ENCODE data around the gene USP3. TPM values are rescaled to one million over a fixed set of nuclear protein-coding genes. Genes with fewer than 3 reads are reported as not detected.
A peak's percentile ranks its signal among the peaks of the same experiment; 100 is the strongest.

Gene USP3
- total and polyA plus RNA-seq, 2 of the 13 experiments (the other 11 are each of a cell fraction or from before 2014, with no cell fraction given), result 14.3 to 61.2 TPM

DNA sequence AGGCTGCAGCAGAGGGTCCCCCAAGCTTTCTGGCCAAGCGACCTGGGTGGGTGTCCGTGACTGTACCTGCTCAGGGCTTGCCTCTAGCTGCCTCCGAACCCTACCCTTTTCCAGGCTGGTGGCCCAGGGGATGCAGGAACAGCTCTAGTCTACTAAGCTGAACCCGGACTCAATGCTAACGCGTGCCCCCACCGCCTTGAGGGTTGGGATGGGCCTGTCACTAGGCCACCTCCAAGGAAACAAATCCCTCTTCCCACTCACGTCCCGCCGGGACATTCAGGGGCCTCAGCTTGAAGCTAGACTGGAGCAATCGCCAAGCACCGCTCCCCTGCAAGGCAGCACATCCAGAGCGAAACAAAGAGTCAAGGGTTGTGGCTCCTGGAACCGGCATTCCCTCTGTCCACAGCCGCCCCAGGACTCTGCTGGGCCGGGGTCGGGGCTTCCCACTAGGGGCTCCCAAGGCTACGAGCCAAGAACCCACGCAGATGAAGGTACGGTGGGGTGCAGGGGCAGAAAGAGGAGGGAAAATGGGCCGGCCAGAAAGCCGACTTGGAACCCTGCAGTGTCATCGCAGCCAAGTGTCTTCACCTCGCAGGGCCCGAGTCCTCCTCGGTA is 95.7 kb downstream of the USP3 start (continued):
- TF ChIP-seq, protein P1, sequence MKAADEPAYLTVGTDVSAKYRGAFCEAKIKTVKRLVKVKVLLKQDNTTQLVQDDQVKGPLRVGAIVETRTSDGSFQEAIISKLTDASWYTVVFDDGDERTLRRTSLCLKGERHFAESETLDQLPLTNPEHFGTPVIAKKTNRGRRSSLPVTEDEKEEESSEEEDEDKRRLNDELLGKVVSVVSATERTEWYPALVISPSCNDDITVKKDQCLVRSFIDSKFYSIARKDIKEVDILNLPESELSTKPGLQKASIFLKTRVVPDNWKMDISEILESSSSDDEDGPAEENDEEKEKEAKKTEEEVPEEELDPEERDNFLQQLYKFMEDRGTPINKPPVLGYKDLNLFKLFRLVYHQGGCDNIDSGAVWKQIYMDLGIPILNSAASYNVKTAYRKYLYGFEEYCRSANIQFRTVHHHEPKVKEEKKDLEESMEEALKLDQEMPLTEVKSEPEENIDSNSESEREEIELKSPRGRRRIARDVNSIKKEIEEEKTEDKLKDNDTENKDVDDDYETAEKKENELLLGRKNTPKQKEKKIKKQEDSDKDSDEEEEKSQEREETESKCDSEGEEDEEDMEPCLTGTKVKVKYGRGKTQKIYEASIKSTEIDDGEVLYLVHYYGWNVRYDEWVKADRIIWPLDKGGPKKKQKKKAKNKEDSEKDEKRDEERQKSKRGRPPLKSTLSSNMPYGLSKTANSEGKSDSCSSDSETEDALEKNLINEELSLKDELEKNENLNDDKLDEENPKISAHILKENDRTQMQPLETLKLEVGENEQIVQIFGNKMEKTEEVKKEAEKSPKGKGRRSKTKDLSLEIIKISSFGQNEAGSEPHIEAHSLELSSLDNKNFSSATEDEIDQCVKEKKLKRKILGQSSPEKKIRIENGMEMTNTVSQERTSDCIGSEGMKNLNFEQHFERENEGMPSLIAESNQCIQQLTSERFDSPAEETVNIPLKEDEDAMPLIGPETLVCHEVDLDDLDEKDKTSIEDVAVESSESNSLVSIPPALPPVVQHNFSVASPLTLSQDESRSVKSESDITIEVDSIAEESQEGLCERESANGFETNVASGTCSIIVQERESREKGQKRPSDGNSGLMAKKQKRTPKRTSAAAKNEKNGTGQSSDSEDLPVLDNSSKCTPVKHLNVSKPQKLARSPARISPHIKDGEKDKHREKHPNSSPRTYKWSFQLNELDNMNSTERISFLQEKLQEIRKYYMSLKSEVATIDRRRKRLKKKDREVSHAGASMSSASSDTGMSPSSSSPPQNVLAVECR (CRISPR knock-in tag; IDR thresholded peaks at IDR 0.05; ENCODE audit: borderline replicate concordance), result no peak
- TF ChIP-seq, protein P2, sequence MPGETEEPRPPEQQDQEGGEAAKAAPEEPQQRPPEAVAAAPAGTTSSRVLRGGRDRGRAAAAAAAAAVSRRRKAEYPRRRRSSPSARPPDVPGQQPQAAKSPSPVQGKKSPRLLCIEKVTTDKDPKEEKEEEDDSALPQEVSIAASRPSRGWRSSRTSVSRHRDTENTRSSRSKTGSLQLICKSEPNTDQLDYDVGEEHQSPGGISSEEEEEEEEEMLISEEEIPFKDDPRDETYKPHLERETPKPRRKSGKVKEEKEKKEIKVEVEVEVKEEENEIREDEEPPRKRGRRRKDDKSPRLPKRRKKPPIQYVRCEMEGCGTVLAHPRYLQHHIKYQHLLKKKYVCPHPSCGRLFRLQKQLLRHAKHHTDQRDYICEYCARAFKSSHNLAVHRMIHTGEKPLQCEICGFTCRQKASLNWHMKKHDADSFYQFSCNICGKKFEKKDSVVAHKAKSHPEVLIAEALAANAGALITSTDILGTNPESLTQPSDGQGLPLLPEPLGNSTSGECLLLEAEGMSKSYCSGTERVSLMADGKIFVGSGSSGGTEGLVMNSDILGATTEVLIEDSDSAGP (CRISPR knock-in tag; IDR thresholded peaks at IDR 0.05; ENCODE audit: borderline replicate concordance), result peak; percentile 76; the same call in 1 of the 2 replicates
- TF ChIP-seq, protein P3, sequence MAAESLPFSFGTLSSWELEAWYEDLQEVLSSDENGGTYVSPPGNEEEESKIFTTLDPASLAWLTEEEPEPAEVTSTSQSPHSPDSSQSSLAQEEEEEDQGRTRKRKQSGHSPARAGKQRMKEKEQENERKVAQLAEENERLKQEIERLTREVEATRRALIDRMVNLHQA (CRISPR knock-in tag; IDR thresholded peaks at IDR 0.05), result no peak
- TF ChIP-seq ZNF335 (CRISPR knock-in tag; IDR thresholded peaks at IDR 0.05), result 0 out of 2 replicates have a peak, but pooled peaks have one; percentile 3
- 0 out of 2 replicates have a peak, but pooled peaks have one; percentile 76 for TF ChIP-seq ARID2 (CRISPR knock-in tag; IDR thresholded peaks at IDR 0.05; ENCODE audit: borderline replicate concordance)
- TF ChIP-seq, protein P4, sequence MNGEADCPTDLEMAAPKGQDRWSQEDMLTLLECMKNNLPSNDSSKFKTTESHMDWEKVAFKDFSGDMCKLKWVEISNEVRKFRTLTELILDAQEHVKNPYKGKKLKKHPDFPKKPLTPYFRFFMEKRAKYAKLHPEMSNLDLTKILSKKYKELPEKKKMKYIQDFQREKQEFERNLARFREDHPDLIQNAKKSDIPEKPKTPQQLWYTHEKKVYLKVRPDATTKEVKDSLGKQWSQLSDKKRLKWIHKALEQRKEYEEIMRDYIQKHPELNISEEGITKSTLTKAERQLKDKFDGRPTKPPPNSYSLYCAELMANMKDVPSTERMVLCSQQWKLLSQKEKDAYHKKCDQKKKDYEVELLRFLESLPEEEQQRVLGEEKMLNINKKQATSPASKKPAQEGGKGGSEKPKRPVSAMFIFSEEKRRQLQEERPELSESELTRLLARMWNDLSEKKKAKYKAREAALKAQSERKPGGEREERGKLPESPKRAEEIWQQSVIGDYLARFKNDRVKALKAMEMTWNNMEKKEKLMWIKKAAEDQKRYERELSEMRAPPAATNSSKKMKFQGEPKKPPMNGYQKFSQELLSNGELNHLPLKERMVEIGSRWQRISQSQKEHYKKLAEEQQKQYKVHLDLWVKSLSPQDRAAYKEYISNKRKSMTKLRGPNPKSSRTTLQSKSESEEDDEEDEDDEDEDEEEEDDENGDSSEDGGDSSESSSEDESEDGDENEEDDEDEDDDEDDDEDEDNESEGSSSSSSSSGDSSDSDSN (CRISPR knock-in tag; IDR thresholded peaks at IDR 0.05), result peak; percentile 7; the same call in 1 of the 2 replicates
- 0 out of 2 replicates have a peak, but pooled peaks have one; percentile 16 for TF ChIP-seq ZMYM2 (CRISPR knock-in tag; IDR thresholded peaks at IDR 0.05)
- TF ChIP-seq SYNCRIP (IDR thresholded peaks at IDR 0.05; ENCODE audit: insufficient read depth, low read depth, low read length), result no peak
- TF ChIP-seq, protein P5, sequence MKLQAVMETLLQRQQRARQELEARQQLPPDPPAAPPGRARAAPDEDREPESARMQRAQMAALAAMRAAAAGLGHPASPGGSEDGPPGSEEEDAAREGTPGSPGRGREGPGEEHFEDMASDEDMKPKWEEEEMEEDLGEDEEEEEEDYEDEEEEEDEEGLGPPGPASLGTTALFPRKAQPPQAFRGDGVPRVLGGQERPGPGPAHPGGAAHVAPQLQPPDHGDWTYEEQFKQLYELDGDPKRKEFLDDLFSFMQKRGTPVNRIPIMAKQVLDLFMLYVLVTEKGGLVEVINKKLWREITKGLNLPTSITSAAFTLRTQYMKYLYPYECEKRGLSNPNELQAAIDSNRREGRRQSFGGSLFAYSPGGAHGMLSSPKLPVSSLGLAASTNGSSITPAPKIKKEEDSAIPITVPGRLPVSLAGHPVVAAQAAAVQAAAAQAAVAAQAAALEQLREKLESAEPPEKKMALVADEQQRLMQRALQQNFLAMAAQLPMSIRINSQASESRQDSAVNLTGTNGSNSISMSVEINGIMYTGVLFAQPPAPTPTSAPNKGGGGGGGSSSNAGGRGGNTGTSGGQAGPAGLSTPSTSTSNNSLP (IDR thresholded peaks at IDR 0.05; ENCODE audit: low read depth, low read length), result no peak
- TF ChIP-seq, protein P6, sequence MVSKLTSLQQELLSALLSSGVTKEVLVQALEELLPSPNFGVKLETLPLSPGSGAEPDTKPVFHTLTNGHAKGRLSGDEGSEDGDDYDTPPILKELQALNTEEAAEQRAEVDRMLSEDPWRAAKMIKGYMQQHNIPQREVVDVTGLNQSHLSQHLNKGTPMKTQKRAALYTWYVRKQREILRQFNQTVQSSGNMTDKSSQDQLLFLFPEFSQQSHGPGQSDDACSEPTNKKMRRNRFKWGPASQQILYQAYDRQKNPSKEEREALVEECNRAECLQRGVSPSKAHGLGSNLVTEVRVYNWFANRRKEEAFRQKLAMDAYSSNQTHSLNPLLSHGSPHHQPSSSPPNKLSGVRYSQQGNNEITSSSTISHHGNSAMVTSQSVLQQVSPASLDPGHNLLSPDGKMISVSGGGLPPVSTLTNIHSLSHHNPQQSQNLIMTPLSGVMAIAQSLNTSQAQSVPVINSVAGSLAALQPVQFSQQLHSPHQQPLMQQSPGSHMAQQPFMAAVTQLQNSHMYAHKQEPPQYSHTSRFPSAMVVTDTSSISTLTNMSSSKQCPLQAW (CRISPR knock-in tag; IDR thresholded peaks at IDR 0.05), result no peak
- peak; percentile 31; the same call in 1 of the 2 replicates for TF ChIP-seq ZNF772 (CRISPR knock-in tag; IDR thresholded peaks at IDR 0.05)
- TF ChIP-seq, protein P7, sequence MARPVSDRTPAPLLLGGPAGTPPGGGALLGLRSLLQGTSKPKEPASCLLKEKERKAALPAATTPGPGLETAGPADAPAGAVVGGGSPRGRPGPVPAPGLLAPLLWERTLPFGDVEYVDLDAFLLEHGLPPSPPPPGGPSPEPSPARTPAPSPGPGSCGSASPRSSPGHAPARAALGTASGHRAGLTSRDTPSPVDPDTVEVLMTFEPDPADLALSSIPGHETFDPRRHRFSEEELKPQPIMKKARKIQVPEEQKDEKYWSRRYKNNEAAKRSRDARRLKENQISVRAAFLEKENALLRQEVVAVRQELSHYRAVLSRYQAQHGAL (CRISPR knock-in tag; IDR thresholded peaks at IDR 0.05; ENCODE audit: not compliant biosample characterization), result no peak
- TF ChIP-seq ZNF883 (CRISPR knock-in tag; IDR thresholded peaks at IDR 0.05; ENCODE audit: not compliant biosample characterization), result peak; percentile 16
- TF ChIP-seq ZNF235 (CRISPR knock-in tag; IDR thresholded peaks at IDR 0.05; ENCODE audit: borderline replicate concordance), result no peak

All from HepG2 (cell line).